Upper lobe of left lung (tissue), 6 donors: ENCODE results near the gene DLEU7. TPM values are rescaled to one million over a fixed set of nuclear protein-coding genes. Genes with fewer than 3 reads are reported as not detected.
A peak's percentile ranks its signal among the peaks of the same experiment; 100 is the strongest.

ENCODE experiments used
- ATAC-seq, 2 donors: fragments of 200-7000 bp; cut with Tn5 transposase; one replicate each; pipeline ENCODE4 v1.9.1; 2022; ENCODE audit warnings: mild to moderate bottlenecking in 2 of 2, moderate library complexity in 2 of 2; ENCODE audit not compliant: low FRiP score in 2 of 2
- DNase-seq, 2 donors: peaks; one replicate each; pipeline ENCODE4 v3.0.0-alpha.2; 2019 to 2020
- H3K27ac ChIP-seq, 4 donors: fragments of 200-600 bp; sonication (generic); one replicate each; pipeline ENCODE4 v1.5.1; 2016 to 2019
- H3K27me3 ChIP-seq, 4 donors: fragments of 200-600 bp; sonication (generic); one replicate each; pipeline ENCODE4 v1.5.1; 2017 to 2019
- H3K36me3 ChIP-seq, 4 donors: fragments of 200-600 bp; sonication (generic); one replicate each; pipeline ENCODE4 v1.5.1; 2016 to 2019
- H3K4me1 ChIP-seq, 4 donors: fragments of 200-600 bp; sonication (generic); one replicate each; pipeline ENCODE4 v1.5.1; 2018 to 2019
- H3K4me3 ChIP-seq, 4 donors: fragments of 200-600 bp; sonication (generic); one replicate each; pipeline ENCODE4 v1.5.1; 2017 to 2019; ENCODE audit warnings: mild to moderate bottlenecking in 2 of 4, moderate library complexity in 1 of 4
- H3K9me3 ChIP-seq, 4 donors: fragments of 200-600 bp; sonication (generic); one replicate each; pipeline ENCODE4 v1.5.1; 2018 to 2019
- CTCF ChIP-seq, 6 experiments: fragments of 450-650 bp in 4 of 6; fragments of 200-600 bp in 2 of 6; sonication (generic) in 2 of 6; IDR thresholded peaks; one replicate each; pipeline ENCODE4 v1.5.1; 2016 to 2019; ENCODE audit warnings: antibody characterized with exemption in 6 of 6
- EP300 ChIP-seq, 4 donors: sonication (generic); formaldehyde crosslinking; IDR thresholded peaks; one replicate each; pipeline ENCODE4 v1.5.1; 2017; ENCODE audit warnings: antibody characterized with exemption in 4 of 4, control low read depth in 2 of 4
- POLR2A ChIP-seq, 4 donors: fragments of 450-650 bp; IDR thresholded peaks; one replicate each; pipeline ENCODE4 v1.5.1; 2016 to 2017; ENCODE audit warnings: antibody characterized with exemption in 4 of 4, mild to moderate bottlenecking in 2 of 4
- POLR2AphosphoS5 ChIP-seq, 2 donors: sonication (generic); formaldehyde crosslinking; IDR thresholded peaks; one replicate each; pipeline ENCODE4 v1.5.1; 2017; ENCODE audit warnings: antibody characterized with exemption in 2 of 2
- WGBS, 2 donors: methylation state at CpG; one replicate each; pipeline ENCODE4 v1.1.5; 2017 to 2018; 5-methylcytosine and 5-hydroxymethylcytosine counted together
- total RNA-seq, 6 donors: library from RNA; depleted of rRNA in 4 of 6; stranded (reverse); fragments of >200 nt in 4 of 6; gene quantifications; one replicate each; pipeline versions ENCODE4 v1.1.0 to v1.2.1, GENCODE V29; 2016 to 2021
- donor health status: DM: no; HTN: no; CAD: no; lungs with moderate emphysema.
- donor health status: DM: no; HTN: yes; CAD: no; lungs with severe emphysema.

Gene DLEU7
- 1 to 10 TPM in 2 of 6 donors, under 1 TPM in 3, not detected in 1; 0.39 to 3.0 (median 0.77) TPM for total RNA-seq

GRCh38 chr13:50843257-50844083 lies at the start of gene DLEU7:
Gene DLEU7 (minus strand): TSS chr13:50843692. CDS start chr13:50843646, 46 bp downstream.
- no peaks in the 10 kb centered on the region for H3K36me3 ChIP-seq
- H3K9me3 ChIP-seq: no peaks in the 10 kb centered on the region
- no peak within 1 kb of the TSS for H3K27ac ChIP-seq
- TF ChIP-seq POLR2A (IDR thresholded peaks at IDR 0.05) (no peak), EP300 (IDR thresholded peaks at IDR 0.05) (no peak), POLR2AphosphoS5 (IDR thresholded peaks at IDR 0.05) (no peak), CTCF (IDR thresholded peaks at IDR 0.05) (no peak)
- peak in 1 of 2 donors; percentile 83 for DNase-seq
- peaks cover 0 to 10% (median 8%) of the 10 kb centered on the region in 4 donors for H3K27me3 ChIP-seq
- peak within 1 kb of the TSS in 3 of 4 donors; percentile 19 to 39 (median 38) for H3K4me3 ChIP-seq
- WGBS, 2 donors: 34 to 84% methylated on average over 6 to 49 of the region's 78 CpGs
- peak in 1 of 2 donors; percentile 21 for ATAC-seq
- peaks cover 6 to 11% (median 7%) of the 10 kb centered on the region in 4 donors for H3K4me1 ChIP-seq

GRCh38 chr13:50892210-50892944 lies 48.9 kb upstream of the DLEU7 start:
- Histone ChIP-seq H3K9me3 (no peaks in the 10 kb centered on the region), H3K27me3 (no peaks in the 10 kb centered on the region), H3K4me3 (no peak overlapping the region), H3K36me3 (no peaks in the 10 kb centered on the region), H3K27ac (peak overlapping the region in 2 of 4 donors; percentile 46 to 56), H3K4me1 (peaks cover 0 to 8% (median 2%) of the 10 kb centered on the region in 4 donors)
- TF ChIP-seq POLR2AphosphoS5 (IDR thresholded peaks at IDR 0.05): no peak
- no peak for TF ChIP-seq POLR2A (IDR thresholded peaks at IDR 0.05)
- TF ChIP-seq EP300 (IDR thresholded peaks at IDR 0.05): no peak
- no peak for TF ChIP-seq CTCF (IDR thresholded peaks at IDR 0.05)
- DNase-seq (no peak), ATAC-seq (no peak)
- 70 to 74% methylated on average over 7 of the region's 7 CpGs for WGBS, 2 donors

GRCh38 chr13:50891206-50891605 lies 47.7 kb upstream of the DLEU7 start:
- H3K9me3 ChIP-seq: no peaks in the 10 kb centered on the region
- H3K27me3 ChIP-seq: no peaks in the 10 kb centered on the region
- no peak for TF ChIP-seq CTCF (IDR thresholded peaks at IDR 0.05)
- no peak for TF ChIP-seq POLR2A (IDR thresholded peaks at IDR 0.05)
- TF ChIP-seq POLR2AphosphoS5 (IDR thresholded peaks at IDR 0.05): no peak
- TF ChIP-seq EP300 (IDR thresholded peaks at IDR 0.05): no peak
- ATAC-seq (no peak), DNase-seq (no peak)
- no peak overlapping the region for H3K27ac ChIP-seq
- no peak overlapping the region for H3K4me3 ChIP-seq
- H3K36me3 ChIP-seq: no peaks in the 10 kb centered on the region
- H3K4me1 ChIP-seq: peaks cover 0 to 8% (median 2%) of the 10 kb centered on the region in 4 donors

- Histone ChIP-seq H3K4me3 (no peak overlapping the region), H3K36me3 (no peaks in the 10 kb centered on the region), H3K9me3 (no peaks in the 10 kb centered on the region), H3K4me1 (peaks cover 0 to 8% (median 2%) of the 10 kb centered on the region in 4 donors), H3K27ac (no peak overlapping the region), H3K27me3 (no peaks in the 10 kb centered on the region)
- WGBS, 2 donors: 84 to 95% methylated on average over 1 of the region's 1 CpG
- no peak for TF ChIP-seq POLR2A (IDR thresholded peaks at IDR 0.05)
- no peak for TF ChIP-seq CTCF (IDR thresholded peaks at IDR 0.05)
- no peak for TF ChIP-seq POLR2AphosphoS5 (IDR thresholded peaks at IDR 0.05)
- no peak for TF ChIP-seq EP300 (IDR thresholded peaks at IDR 0.05)
- ATAC-seq (no peak), DNase-seq (no peak)
Measured at GRCh38 chr13:50889317-50889716, 45.8 kb upstream of the DLEU7 start.
